HUDEP-2 (cell line): ENCODE measurements around the gene FRYL.
A peak's percentile ranks its signal among the peaks of the same experiment; 100 is the strongest.
"Not testable (repeated sequence)": the region's sequence is repeated elsewhere in the genome, so short reads cannot be mapped to it uniquely, and the experiment has no call there.

Experiments used
- DNase-seq, 76 experiments: peaks; one replicate each; lab custom pipeline; 2025; ENCODE audit not compliant: unreplicated experiment in 76 of 76; lab: John Stamatoyannopoulos, UW

FRYL gene

GRCh38 chr4:48704091-48704802, 75.8 kb downstream of the FRYL start:
- no peak for DNase-seq

GRCh38 chr4:48699475-48699874, 80.6 kb downstream of the FRYL start:
- DNase-seq: no peak

- peak in 71 of 76 experiments; percentile 1 to 85 (median 60) for DNase-seq
Measured at GRCh38 chr4:48698029-48698971, 81.8 kb downstream of the FRYL start.

DNA sequence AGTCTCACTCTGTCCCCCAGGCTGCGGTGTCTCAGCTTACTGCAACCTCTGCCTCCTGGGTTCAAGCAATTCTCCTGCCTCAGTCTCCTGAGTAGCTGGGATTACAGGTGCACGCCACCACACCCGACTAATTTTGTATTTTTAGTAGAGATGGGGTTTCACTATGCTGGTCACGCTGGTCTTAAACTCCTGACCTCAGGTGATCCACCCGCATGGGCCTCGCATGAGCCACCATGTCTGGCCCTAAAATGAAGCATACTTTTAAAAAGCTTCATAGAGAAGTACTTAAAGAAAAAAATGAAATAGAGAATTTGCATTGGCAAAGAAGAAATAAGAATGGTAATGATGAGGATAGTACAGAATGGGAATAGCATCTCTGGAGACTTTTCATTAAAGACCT, 82.6 kb downstream of the FRYL start:
- DNase-seq: not testable (repeated sequence)

DNA sequence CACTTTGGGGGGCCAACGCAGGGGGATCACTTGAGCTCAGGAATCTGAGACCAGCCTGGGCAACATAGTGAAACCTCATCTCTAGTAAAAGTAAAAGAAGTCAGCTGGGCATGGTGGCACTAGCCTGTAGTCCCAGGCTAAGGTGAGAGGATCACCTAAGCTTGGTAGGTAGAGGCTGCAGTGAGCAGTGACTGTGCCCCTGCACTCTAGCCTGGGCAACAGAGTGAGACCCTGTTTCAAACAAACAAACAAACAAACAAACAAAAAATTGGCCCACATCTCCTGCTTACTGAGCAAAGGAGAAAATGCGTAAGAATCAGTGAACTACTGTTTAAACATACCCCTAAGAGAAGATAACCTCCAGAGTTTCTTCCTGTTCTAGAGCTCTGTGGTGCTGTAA, 85.3 kb downstream of the FRYL start:
- no peak for DNase-seq

- no peak for DNase-seq
Measured at GRCh38 chr4:48693856-48694574, 86.1 kb downstream of the FRYL start.

DNA sequence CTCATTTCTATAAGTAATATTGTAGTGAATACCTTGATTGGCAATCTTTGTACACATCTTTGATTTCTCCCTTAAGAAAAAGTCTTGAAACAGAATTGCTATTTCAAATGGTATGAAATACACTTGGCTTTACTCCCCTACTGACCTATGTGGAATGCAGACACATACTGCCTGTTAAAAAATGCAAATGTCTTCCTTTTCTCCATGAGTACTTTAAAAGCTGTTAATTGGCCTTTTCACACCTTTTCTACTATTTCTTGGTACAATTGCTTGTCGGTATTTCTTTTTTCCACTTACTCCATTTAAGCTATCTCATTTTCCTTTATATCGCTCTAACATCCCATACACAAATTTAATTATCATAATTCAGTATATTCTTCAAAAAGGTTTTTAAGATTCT, 87.2 kb downstream of the FRYL start:
- DNase-seq: no peak

- no peak for DNase-seq
Measured at GRCh38 chr4:48692044-48692443, 88.0 kb downstream of the FRYL start.

GRCh38 chr4:48688953-48689352, 91.1 kb downstream of the FRYL start:
- no peak for DNase-seq

DNA sequence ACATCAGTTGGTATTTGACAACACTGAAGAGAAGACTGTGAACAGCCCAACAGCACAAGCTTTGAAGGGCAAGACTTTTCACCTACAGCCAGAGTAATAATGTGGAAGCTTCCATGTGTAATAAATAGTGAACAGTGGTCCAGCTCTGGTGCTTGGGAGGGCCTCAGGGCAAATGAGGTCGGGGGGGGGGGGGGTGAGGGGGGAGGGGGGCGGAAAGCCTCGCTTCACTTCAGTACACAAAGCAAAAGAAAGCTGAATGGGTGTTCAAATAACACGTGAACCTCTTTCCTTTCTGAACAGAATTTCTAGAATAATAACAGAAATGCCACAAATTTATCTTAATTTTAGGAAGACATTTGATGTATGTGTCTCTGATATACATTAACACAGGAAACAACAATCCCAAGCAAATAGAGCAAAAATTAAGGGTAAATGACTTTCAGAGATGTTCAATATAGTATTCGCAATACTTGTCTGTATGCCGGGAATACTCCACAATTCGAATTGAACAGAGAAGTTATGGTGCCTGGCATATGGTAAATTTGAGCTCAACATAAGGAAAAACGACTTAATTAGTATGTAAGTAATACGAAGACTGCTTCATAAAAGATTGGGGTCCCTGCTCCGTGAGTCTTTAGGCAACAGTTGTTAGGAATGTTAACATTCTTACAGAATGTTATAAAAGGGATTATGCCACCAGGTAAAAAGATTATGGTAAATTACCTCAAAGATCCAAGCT, 92.6 kb downstream of the FRYL start:
- no peak for DNase-seq

DNA sequence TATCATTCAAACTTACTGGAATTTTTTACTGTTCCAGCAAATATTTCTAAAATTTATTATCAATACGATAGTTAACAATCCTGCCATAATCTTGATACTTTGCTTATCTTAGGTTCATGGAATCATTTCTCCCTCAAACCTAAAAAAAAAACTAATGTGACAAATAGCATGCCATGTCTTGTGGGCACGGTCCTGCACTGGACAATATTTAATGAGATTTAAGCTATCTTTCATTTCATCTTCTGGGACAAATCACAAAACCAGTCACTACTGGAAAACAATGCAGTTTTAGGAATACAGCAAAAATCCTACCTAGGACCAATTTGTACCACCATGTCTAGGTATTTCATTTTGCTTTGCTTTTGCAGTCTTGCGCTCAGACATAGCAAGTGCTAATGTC, 93.7 kb downstream of the FRYL start:
- DNase-seq: no peak

- DNase-seq: peak in 35 of 76 experiments; percentile 1 to 71 (median 39)
Measured at GRCh38 chr4:48683784-48684666, 96.1 kb downstream of the FRYL start.

DNA sequence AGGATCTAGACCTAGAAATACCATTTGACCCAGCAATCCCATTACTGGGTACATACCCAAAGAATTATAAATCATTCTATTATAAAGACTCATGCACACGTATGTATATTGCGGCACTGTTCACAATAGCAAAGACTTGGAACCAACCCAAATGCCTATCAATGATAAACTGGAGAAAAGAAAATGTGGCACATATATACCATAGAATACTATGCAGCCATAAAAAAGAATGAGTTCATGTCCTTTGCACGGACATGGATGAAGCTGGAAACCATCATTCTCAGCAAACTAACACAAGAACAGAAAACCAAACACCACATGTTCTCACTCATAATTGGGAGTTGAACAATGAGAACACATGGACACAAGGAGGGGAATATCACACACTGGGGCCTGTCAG, 97.2 kb downstream of the FRYL start:
- DNase-seq: not testable (repeated sequence)

DNA sequence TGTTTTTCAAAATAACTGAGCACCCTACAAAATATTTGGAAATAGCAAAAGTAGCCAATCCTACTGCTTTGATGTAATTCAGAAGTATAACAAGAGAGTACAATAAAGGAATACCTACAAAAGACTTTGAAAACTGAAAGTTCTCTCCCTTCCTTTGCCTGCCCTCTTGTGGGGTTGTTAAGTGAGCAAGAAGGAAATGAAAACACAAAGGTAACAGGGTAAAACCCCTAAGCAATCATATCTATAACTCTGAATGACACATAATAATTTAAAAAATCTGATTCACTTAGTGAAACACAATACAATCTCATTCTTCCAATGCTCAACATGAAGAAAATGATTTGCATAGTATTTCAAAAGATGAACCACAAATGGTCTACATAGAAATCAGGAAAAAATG, 98.2 kb downstream of the FRYL start:
- DNase-seq: peak in 42 of 76 experiments; percentile 1 to 65 (median 32)

GRCh38 chr4:48680848-48681568, 99.1 kb downstream of the FRYL start:
- peak in 60 of 76 experiments; percentile 2 to 88 (median 70) for DNase-seq

- no peak for DNase-seq
Measured at GRCh38 chr4:48673537-48673936, 106.5 kb downstream of the FRYL start.

GRCh38 chr4:48670587-48670986, 109.5 kb downstream of the FRYL start:
- no peak for DNase-seq

GRCh38 chr4:48669086-48669485, 111.0 kb downstream of the FRYL start:
- no peak for DNase-seq
